Memory B cell (primary cell): ENCODE measurements around the gene RGS21.
"Not testable (repeated sequence)": the region's sequence is repeated elsewhere in the genome, so short reads cannot be mapped to it uniquely, and the experiment has no call there.

ENCODE experiments used
- ATAC-seq: fragments of 150-1000 bp; cut with Tn5 transposase; 2 replicates; pipeline ENCODE4 v1.10.0; 2021; ENCODE audit warnings: low read depth, mild to moderate bottlenecking, moderate library complexity
- DNase-seq, 2 donors: peaks; one replicate each; pipeline ENCODE4 v3.0.0; 2022; ENCODE audit warnings: low spot score in 2 of 2
- H3K27ac Mint-ChIP-seq: one replicate; pipeline ENCODE4 v1.8.0; 2022; ENCODE audit warnings: mild to moderate bottlenecking, moderate library complexity, mixed read lengths
- H3K27me3 Mint-ChIP-seq: one replicate; pipeline ENCODE4 v1.8.0; 2022; ENCODE audit warnings: mixed read lengths
- H3K36me3 Mint-ChIP-seq: one replicate; pipeline ENCODE4 v1.8.0; 2022; ENCODE audit warnings: mild to moderate bottlenecking, mixed read lengths
- H3K4me1 Mint-ChIP-seq: one replicate; pipeline ENCODE4 v1.8.0; 2022; ENCODE audit warnings: mixed read lengths
- H3K4me3 Mint-ChIP-seq: one replicate; pipeline ENCODE4 v1.8.0; 2022; ENCODE audit warnings: mild to moderate bottlenecking, moderate library complexity, mixed read lengths
- H3K9me3 Mint-ChIP-seq: one replicate; pipeline ENCODE4 v1.8.0; 2022; ENCODE audit warnings: mixed read lengths

Gene RGS21

GRCh38 chr1:192316942-192317450 lies at the start of gene RGS21:
RGS21 (plus strand) TSS chr1:192316992; CDS start chr1:192343037, 26,045 bp downstream.
- H3K4me1 Mint-ChIP-seq, result no peaks in the 10 kb centered on the region
- no peak within 1 kb of the TSS for H3K27ac Mint-ChIP-seq
- no peaks in the 10 kb centered on the region for H3K36me3 Mint-ChIP-seq
- no peaks in the 10 kb centered on the region for H3K9me3 Mint-ChIP-seq
- DNase-seq (no peak), ATAC-seq (no peak)
- no peak within 1 kb of the TSS for H3K4me3 Mint-ChIP-seq
- no peaks in the 10 kb centered on the region for H3K27me3 Mint-ChIP-seq

- Mint-ChIP-seq H3K27ac (no peak overlapping the region), H3K4me1 (no peaks in the 10 kb centered on the region), H3K4me3 (no peak overlapping the region), H3K27me3 (no peaks in the 10 kb centered on the region), H3K36me3 (no peaks in the 10 kb centered on the region), H3K9me3 (no peaks in the 10 kb centered on the region)
- ATAC-seq, result no peak
- DNase-seq, result no peak
These were observed 48.2 kb upstream of the RGS21 start for GRCh38 chr1:192268468-192269052.

- no peak overlapping the region for H3K4me3 Mint-ChIP-seq
- no peaks in the 10 kb centered on the region for H3K27me3 Mint-ChIP-seq
- H3K9me3 Mint-ChIP-seq, result no peaks in the 10 kb centered on the region
- no peak overlapping the region for H3K27ac Mint-ChIP-seq
- H3K36me3 Mint-ChIP-seq, result no peaks in the 10 kb centered on the region
- no peak for ATAC-seq
- no peak for DNase-seq
- H3K4me1 Mint-ChIP-seq, result no peaks in the 10 kb centered on the region
These were observed 46.4 kb upstream of the RGS21 start for GRCh38 chr1:192270398-192270797.

- no peaks in the 10 kb centered on the region for H3K4me1 Mint-ChIP-seq
- H3K9me3 Mint-ChIP-seq, result no peaks in the 10 kb centered on the region
- H3K36me3 Mint-ChIP-seq, result no peaks in the 10 kb centered on the region
- H3K27me3 Mint-ChIP-seq, result no peaks in the 10 kb centered on the region
- H3K4me3 Mint-ChIP-seq, result no peak overlapping the region
- no peak for DNase-seq
- no peak for ATAC-seq
- H3K27ac Mint-ChIP-seq, result no peak overlapping the region
These were observed 44.1 kb upstream of the RGS21 start for GRCh38 chr1:192272732-192273131.

- ATAC-seq (no peak), DNase-seq (no peak)
- Mint-ChIP-seq H3K4me3 (no peak overlapping the region), H3K4me1 (no peaks in the 10 kb centered on the region), H3K36me3 (no peaks in the 10 kb centered on the region), H3K27ac (no peak overlapping the region), H3K9me3 (peaks cover 2% of the 10 kb centered on the region), H3K27me3 (no peaks in the 10 kb centered on the region)
These were observed 42.2 kb upstream of the RGS21 start for GRCh38 chr1:192274588-192274987.

GRCh38 chr1:192277635-192278034 lies 39.2 kb upstream of the RGS21 start:
- ATAC-seq (no peak), DNase-seq (no peak)
- no peak overlapping the region for H3K4me3 Mint-ChIP-seq
- no peaks in the 10 kb centered on the region for H3K27me3 Mint-ChIP-seq
- no peaks in the 10 kb centered on the region for H3K36me3 Mint-ChIP-seq
- H3K4me1 Mint-ChIP-seq, result no peaks in the 10 kb centered on the region
- H3K9me3 Mint-ChIP-seq, result peaks cover 4% of the 10 kb centered on the region
- no peak overlapping the region for H3K27ac Mint-ChIP-seq

GRCh38 chr1:192284927-192285326 lies 31.9 kb upstream of the RGS21 start:
- Mint-ChIP-seq H3K9me3 (peaks cover 9% of the 10 kb centered on the region), H3K27ac (no peak overlapping the region), H3K4me1 (no peaks in the 10 kb centered on the region), H3K36me3 (no peaks in the 10 kb centered on the region), H3K4me3 (no peak overlapping the region), H3K27me3 (no peaks in the 10 kb centered on the region)
- ATAC-seq (no peak), DNase-seq (no peak)

GRCh38 chr1:192303029-192303428 lies 13.8 kb upstream of the RGS21 start:
- no peak overlapping the region for H3K27ac Mint-ChIP-seq
- no peaks in the 10 kb centered on the region for H3K4me1 Mint-ChIP-seq
- H3K27me3 Mint-ChIP-seq, result no peaks in the 10 kb centered on the region
- no peak for ATAC-seq
- no peaks in the 10 kb centered on the region for H3K36me3 Mint-ChIP-seq
- no peak overlapping the region for H3K4me3 Mint-ChIP-seq
- no peak for DNase-seq
- peaks cover 3% of the 10 kb centered on the region for H3K9me3 Mint-ChIP-seq

- H3K9me3 Mint-ChIP-seq, H3K36me3 Mint-ChIP-seq, H3K4me1 Mint-ChIP-seq, H3K27ac Mint-ChIP-seq, ATAC-seq, DNase-seq, H3K4me3 Mint-ChIP-seq, H3K27me3 Mint-ChIP-seq: not testable (repeated sequence)
These were observed 8.5 kb upstream of the RGS21 start for GRCh38 chr1:192308314-192308713.

- H3K27ac Mint-ChIP-seq, result no peak overlapping the region
- H3K27me3 Mint-ChIP-seq, result no peaks in the 10 kb centered on the region
- ATAC-seq (no peak), DNase-seq (no peak)
- H3K4me3 Mint-ChIP-seq, result no peak overlapping the region
- H3K4me1 Mint-ChIP-seq, result no peaks in the 10 kb centered on the region
- H3K9me3 Mint-ChIP-seq, result peaks cover 4% of the 10 kb centered on the region
- no peaks in the 10 kb centered on the region for H3K36me3 Mint-ChIP-seq
These were observed 5.5 kb upstream of the RGS21 start for GRCh38 chr1:192311281-192311680.

GRCh38 chr1:192327997-192328396 lies 11.2 kb downstream of the RGS21 start:
- no peaks in the 10 kb centered on the region for H3K27me3 Mint-ChIP-seq
- no peak overlapping the region for H3K27ac Mint-ChIP-seq
- H3K9me3 Mint-ChIP-seq, result no peaks in the 10 kb centered on the region
- ATAC-seq, result no peak
- no peak for DNase-seq
- no peaks in the 10 kb centered on the region for H3K4me1 Mint-ChIP-seq
- H3K36me3 Mint-ChIP-seq, result no peaks in the 10 kb centered on the region
- no peak overlapping the region for H3K4me3 Mint-ChIP-seq

- Mint-ChIP-seq H3K36me3 (no peaks in the 10 kb centered on the region), H3K4me1 (no peaks in the 10 kb centered on the region), H3K4me3 (no peak overlapping the region), H3K9me3 (peaks cover 3% of the 10 kb centered on the region), H3K27me3 (no peaks in the 10 kb centered on the region), H3K27ac (no peak overlapping the region)
- DNase-seq (no peak), ATAC-seq (no peak)
These were observed 26.1 kb downstream of the RGS21 start for GRCh38 chr1:192342842-192343241.

- H3K27ac Mint-ChIP-seq, result no peak overlapping the region
- H3K4me3 Mint-ChIP-seq, result no peak overlapping the region
- H3K9me3 Mint-ChIP-seq, result peaks cover 3% of the 10 kb centered on the region
- no peaks in the 10 kb centered on the region for H3K27me3 Mint-ChIP-seq
- no peaks in the 10 kb centered on the region for H3K36me3 Mint-ChIP-seq
- H3K4me1 Mint-ChIP-seq, result no peaks in the 10 kb centered on the region
- no peak for ATAC-seq
- DNase-seq, result no peak
These were observed 26.6 kb downstream of the RGS21 start for GRCh38 chr1:192343344-192343743.

- ATAC-seq, result no peak
- DNase-seq, result no peak
- H3K9me3 Mint-ChIP-seq, result no peaks in the 10 kb centered on the region
These were observed 32.5 kb downstream of the RGS21 start for GRCh38 chr1:192349314-192349713.

GRCh38 chr1:192350356-192350755 lies 33.6 kb downstream of the RGS21 start:
- Mint-ChIP-seq H3K4me1 (no peaks in the 10 kb centered on the region), H3K36me3 (no peaks in the 10 kb centered on the region)
- ATAC-seq, result no peak

More at GRCh38 chr1:192349314-192349713, 32.5 kb downstream of the RGS21 start:
- H3K4me1 Mint-ChIP-seq, result no peaks in the 10 kb centered on the region
- no peak overlapping the region for H3K4me3 Mint-ChIP-seq
- no peak overlapping the region for H3K27ac Mint-ChIP-seq
- H3K36me3 Mint-ChIP-seq, result no peaks in the 10 kb centered on the region
- H3K27me3 Mint-ChIP-seq, result no peaks in the 10 kb centered on the region

More at GRCh38 chr1:192350356-192350755, 33.6 kb downstream of the RGS21 start:
- no peak overlapping the region for H3K4me3 Mint-ChIP-seq
- H3K27me3 Mint-ChIP-seq, result no peaks in the 10 kb centered on the region
- H3K9me3 Mint-ChIP-seq, result no peaks in the 10 kb centered on the region
- H3K27ac Mint-ChIP-seq, result no peak overlapping the region
- no peak for DNase-seq
